ENCODE data around the gene ABCD3.

ABCD3 gene

GRCh38 chr1:94463765-94464330 lies 45.7 kb downstream of the ABCD3 start:
- no peak for DNase-seq

GRCh38 chr1:94468708-94469107 lies 50.5 kb downstream of the ABCD3 start:
- no peak for DNase-seq

- DNase-seq, result no peak
Measured at GRCh38 chr1:94471271-94471670, 53.1 kb downstream of the ABCD3 start.

GRCh38 chr1:94475232-94475631 lies 57.0 kb downstream of the ABCD3 start:
- no peak for DNase-seq

GRCh38 chr1:94479682-94480081 lies 61.5 kb downstream of the ABCD3 start:
- DNase-seq, result no peak

- DNase-seq, result peak; percentile 34
Measured at GRCh38 chr1:94481473-94481933, 63.3 kb downstream of the ABCD3 start.

GRCh38 chr1:94486990-94487389 lies 68.8 kb downstream of the ABCD3 start:
- DNase-seq, result no peak

- no peak for DNase-seq
Measured at GRCh38 chr1:94490556-94490955, 72.4 kb downstream of the ABCD3 start.

GRCh38 chr1:94496076-94496755 lies 78.0 kb downstream of the ABCD3 start:
- no peak for DNase-seq

- no peak for DNase-seq
Measured at GRCh38 chr1:94501426-94501825, 83.2 kb downstream of the ABCD3 start.

- DNase-seq, result no peak
Measured at GRCh38 chr1:94501935-94502334, 83.7 kb downstream of the ABCD3 start.

- DNase-seq, result no peak
Measured at GRCh38 chr1:94503153-94503552, 85.0 kb downstream of the ABCD3 start.

- no peak for DNase-seq
Measured at GRCh38 chr1:94504601-94505000, 86.4 kb downstream of the ABCD3 start.

- no peak for DNase-seq
Measured at GRCh38 chr1:94512816-94513215, 94.6 kb downstream of the ABCD3 start.

GRCh38 chr1:94514095-94514727 lies 96.0 kb downstream of the ABCD3 start:
- peak; percentile 9 for DNase-seq

GRCh38 chr1:94515296-94515947 lies 97.2 kb downstream of the ABCD3 start:
- no peak for DNase-seq

GRCh38 chr1:94519351-94519750 lies 101.2 kb downstream of the ABCD3 start:
- no peak for DNase-seq

- no peak for DNase-seq
Measured at GRCh38 chr1:94522304-94522703, 104.1 kb downstream of the ABCD3 start.

- no peak for DNase-seq
Measured at GRCh38 chr1:94524531-94524930, 106.3 kb downstream of the ABCD3 start.

- no peak for DNase-seq
Measured at GRCh38 chr1:94526152-94526980, 108.2 kb downstream of the ABCD3 start.

- no peak for DNase-seq
Measured at GRCh38 chr1:94527447-94528031, 109.3 kb downstream of the ABCD3 start.

- DNase-seq, result no peak
Measured at GRCh38 chr1:94528299-94528698, 110.1 kb downstream of the ABCD3 start.

- no peak for DNase-seq
Measured at GRCh38 chr1:94528826-94529225, 110.6 kb downstream of the ABCD3 start.

All from activated CD4-positive, alpha-beta T cell treated with anti-CD3 and anti-CD28 coated beads for 48 hours (primary cell).